ENCODE results near the gene MYO7A.

The MYO7A gene

DNA sequence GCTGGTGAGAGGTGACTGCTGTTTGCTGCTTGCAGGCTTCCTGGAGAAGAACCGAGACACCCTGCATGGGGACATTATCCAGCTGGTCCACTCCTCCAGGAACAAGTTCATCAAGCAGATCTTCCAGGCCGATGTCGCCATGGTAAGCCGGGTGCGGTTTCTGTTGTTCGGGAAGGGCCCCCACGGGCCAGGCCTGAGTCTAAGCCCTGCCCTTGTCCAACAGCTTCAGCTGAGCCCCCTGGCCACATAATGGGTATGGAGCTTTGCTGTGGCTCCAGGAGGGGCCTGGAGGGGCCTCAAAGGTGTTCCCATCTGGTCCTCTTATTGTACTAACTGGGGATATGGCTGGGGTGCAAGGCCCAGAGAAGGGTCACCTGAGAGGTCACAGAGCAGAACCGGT, 38.0 kb downstream of the MYO7A start:
- DNase-seq (ENCODE audit: low spot score): no peak

DNA sequence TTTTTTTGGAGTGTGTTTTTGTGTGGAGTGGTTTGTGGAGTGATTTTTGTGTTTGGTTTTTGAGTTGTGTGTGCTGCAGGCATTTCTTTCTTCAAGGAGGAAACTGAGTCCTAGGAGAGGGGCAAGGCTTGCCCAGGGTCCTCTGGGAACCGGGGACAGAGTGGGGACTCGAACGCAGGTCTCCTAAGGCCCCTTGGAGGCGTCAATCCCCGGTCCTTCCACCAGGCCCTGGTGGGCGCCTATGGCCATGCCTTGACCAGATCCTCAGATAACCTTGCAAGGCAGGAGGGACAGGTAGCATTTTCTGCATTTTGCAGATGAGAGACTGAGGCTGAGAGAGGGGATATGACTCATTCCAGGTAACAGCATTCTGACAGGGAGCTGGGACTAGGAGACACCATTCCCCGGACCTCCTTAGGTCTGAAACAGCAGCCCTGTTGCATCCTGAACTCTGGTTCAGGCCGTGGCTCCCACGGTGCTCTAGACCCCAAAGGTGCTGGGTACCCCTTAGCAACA, 39.1 kb downstream of the MYO7A start:
- no peak for DNase-seq (ENCODE audit: low spot score)

DNA sequence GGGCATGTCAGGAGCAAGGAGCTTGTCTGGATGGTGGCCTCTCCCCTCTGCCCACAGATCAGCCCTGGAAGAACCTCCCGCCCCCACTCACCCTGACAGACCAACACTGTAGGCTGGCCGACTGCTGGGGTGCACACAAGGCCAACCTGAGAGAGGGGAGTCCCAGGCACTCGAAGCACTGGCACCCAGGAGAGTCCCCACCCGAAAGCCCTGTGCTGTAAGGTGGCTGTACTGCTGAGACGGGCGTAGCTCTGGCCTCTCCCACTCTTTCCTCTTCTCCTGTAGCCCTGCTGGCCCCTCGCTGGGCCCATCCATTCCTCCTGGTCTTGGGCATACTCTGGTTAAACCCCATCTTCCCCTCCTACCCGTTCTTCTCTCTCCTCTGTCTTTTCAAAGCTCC, 39.7 kb downstream of the MYO7A start:
- no peak for DNase-seq (ENCODE audit: low spot score)

DNA sequence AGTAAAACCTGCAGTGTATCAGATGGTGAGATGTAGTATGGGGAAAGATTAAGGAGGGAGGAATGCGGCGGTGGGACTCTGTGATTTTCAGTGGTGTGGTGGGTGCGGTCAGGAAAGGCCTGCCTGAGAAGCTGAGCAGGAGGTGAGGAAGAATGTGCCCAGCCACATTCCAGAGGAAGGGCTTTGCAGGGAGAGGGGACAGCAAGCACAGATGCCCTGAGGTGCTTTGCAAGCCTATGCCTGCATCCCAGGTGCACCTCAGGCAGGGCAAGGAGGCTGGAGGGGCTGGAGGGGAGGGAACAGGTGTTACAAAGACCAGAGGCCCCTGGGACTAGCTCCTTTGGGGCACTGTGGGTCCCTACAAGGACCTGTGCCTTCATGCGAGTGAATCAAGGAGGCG, 42.1 kb downstream of the MYO7A start:
- no peak for DNase-seq (ENCODE audit: low spot score)

DNA sequence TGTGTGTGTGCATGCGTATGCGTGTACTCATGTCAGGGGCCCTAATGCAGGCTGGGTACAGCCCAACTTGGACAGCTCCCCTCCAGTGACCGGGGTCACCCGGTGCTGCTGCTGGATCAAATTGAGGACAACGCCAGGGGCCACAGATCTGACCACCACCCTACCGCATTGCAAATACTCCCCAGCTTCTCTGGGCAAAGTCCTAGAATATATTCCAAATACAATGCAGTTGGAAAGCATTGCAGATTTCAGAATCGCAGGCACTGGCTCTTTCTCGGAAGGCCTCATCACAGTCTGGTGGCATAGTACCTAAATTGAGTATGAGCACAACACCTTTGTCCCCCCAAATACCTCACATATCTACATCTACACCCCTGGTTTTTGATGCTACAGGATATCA, 43.2 kb downstream of the MYO7A start:
- DNase-seq (ENCODE audit: low spot score): no peak

DNA sequence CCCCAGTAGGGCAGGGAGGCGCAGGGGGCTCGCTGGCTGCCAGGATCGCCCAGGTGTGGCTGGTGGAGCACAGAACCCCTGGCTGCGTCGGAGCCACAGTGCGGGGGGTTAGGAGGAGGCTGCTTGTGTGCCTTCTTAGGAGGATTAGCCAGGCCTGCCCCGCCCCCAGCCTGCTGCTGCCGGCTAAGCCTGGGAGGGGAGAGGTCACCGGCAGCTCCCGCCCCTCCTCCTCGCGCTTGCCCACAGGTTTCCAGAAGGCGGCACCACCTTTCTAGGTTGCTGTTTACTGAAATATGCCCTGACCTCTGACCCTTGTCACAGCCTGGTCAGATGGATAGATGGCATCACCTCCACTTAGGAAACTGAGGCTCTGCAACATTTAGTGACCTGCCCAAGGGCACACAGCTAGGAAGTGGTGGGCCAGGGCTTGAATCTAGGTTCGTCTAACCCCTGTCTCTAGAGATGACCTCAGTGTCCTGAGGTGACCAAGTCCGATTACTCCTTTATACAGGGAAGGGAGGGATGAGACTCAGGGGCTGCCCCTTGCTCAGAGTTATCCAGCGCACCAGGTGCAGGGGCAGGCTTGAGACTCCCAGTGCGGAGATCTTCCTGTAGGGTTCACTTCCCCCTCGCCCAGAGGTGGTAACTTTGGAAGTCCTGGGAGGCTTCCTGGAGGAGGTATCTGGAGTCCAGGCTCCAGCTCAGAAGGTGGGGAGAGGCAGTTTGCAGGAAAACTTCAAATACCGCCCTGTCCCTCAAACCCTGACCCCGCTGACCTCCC, 44.0 kb downstream of the MYO7A start:
- DNase-seq (ENCODE audit: low spot score): no peak

DNA sequence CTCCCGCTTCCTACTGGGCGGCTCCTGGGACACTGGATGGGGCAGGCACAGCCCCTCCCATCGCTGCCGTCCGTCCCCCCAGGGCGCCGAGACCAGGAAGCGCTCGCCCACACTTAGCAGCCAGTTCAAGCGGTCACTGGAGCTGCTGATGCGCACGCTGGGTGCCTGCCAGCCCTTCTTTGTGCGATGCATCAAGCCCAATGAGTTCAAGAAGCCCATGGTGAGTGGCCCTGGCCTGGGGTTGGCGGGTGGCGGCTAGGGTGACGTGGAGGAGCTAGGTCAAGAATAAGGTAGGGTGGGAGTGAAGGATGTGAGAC, 44.6 kb downstream of the MYO7A start:
- no peak for DNase-seq (ENCODE audit: low spot score)

DNA sequence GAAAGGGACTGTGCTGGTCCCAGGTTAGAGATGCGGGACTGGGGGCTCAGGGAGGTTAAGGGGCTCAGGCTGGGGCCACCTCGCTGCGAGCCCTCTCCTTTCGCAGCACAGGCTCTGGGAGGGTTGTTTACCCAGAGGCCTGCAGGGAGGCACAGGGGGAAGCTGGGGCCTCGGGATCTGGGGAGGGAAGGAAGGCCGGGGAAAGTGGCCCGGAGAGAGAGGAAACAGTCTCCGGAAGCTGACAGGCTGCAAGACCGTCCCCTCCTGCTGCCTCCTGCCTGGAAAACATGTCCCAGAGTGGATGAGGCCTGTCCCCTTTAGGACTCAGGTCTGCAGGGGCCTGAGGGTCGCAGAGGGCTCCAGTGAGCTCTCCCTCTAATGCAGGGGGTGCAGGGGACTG, 45.4 kb downstream of the MYO7A start:
- DNase-seq (ENCODE audit: low spot score): no peak

DNA sequence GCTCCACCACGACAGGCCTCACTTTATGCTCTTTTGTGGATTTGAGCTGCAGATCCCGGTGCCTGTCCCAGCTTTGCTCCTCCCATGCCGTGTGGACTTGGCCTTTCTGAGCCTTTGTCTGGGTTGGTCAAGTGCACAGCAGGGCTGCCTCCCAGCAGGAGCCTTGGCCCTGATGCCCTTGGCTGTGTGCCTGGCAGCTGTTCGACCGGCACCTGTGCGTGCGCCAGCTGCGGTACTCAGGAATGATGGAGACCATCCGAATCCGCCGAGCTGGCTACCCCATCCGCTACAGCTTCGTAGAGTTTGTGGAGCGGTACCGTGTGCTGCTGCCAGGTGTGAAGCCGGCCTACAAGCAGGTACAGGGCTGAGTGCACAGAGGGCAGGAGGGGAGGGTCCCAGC, 46.5 kb downstream of the MYO7A start:
- DNase-seq (ENCODE audit: low spot score): no peak

DNA sequence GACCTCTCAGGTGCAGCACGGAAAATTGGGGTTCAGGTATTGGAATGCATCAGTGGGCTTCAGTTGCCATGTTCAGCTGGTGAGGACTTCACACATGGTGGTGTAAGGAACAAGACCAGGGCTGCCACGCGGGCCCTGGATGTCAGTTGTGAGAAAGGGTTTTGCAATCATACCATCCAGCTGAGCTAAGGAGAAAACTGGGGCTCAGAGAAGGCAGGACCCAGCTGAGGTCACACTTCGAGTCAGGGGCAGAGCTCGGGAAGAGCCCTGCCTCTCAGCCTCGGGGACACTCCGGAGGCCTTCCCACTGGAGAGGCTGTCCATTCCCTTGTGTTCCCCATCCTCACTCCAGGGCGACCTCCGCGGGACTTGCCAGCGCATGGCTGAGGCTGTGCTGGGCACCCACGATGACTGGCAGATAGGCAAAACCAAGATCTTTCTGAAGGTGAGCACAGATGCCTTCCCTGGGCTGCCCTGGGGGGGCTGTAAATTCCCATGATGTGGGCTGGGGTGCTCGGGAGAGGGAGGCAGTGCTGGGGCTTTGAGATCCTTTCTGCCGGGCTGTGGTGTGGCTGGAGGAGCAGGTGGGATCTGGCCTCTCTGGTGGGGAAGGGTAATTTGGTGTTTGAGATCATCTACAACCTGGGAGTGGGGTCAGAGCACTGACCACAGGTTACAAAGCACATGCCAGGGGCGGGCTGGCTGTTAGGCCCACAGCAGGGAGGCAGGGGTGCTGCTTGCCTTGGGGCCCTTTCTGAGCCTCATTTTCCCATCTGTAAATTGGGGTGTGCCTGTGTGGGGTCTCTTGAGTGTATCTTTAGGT, 47.2 kb downstream of the MYO7A start:
- DNase-seq (ENCODE audit: low spot score): no peak

DNA sequence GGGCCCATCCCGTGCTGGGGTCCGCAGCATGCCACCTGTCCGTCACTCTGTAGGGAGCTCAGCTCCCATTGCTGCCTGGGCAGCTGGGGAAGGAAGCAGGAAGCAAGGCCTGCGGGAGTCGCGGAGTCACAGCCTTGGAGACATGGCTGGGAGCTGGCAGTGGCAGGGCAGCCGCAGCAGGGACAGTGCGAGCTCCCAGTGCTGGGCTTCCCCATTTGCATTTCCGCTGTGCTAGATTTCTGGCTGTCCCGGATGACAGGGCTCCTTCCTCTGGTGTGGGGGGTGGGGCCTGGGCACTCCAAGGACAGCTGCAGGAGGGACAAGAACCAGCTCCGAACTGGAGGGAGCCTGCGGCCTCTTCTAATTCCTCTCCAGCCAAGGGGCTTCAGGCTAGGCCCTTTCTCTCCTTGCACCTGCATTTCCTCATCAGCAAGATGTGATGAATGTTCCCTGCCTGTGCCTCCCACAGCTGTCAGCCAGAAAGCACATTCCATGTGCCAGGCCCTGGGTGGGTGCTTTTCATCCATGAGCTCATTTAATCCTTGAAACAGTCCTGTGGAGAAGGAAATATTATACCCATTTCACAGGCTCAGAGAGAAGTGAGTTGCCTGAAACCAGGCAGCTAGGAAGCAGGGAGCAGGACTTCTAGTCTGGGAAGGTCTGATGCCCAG, 48.0 kb downstream of the MYO7A start:
- DNase-seq (ENCODE audit: low spot score): no peak

DNA sequence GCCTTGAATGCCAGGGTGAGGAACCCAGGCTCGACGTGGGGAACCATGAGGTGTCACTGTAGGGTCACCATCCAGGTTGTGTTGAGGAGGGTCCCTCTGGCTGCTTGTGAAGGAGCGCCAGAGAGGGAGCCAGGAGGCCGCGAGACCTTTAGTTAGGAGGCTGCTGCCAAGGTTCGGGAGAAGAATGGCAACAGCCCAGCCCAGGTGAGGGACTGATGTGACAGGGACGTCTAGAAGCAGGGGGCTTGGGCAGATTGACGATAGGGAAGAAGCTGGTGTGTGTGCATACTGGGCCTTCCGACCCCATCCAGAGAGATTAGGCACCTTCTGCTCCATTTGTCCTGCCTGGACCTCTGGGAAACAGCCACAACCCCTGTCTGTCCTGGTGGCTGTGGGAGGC, 49.0 kb downstream of the MYO7A start:
- no peak for DNase-seq (ENCODE audit: low spot score)

DNA sequence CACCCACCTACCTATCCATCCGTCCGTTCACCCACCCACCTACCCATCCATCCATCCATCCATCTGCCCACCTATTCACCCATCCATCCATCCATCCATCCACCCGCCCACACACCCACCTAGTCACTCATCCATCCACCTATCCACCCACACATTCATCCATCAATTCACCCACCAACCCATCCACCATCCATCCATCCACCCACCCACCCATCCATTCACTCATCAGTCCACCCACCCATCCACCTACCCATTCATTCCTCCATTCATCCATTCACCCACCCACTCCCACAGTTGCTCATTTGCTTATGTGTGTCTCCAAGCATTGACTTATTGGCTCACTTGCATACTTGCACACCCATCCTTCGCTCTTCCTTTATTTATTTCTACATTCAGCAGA, 50.1 kb downstream of the MYO7A start:
- DNase-seq (ENCODE audit: low spot score): no peak

DNA sequence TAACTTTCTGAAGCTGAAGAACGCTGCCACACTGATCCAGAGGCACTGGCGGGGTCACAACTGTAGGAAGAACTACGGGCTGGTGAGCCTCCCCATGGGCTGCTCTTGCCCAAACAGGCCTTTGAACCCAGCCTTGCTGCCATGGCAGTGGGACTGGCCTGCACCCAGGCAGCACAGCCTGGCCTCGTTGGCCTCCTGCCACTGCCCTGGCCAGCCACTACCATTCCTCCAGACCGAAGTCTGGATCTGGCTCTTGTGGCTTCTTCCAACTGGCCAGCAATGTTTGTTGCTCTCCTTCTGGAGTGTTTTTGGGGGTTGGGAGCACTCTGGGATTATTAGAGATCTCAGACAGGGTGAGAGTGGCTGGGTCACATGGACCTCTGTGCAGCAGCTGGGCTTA, 51.0 kb downstream of the MYO7A start:
- DNase-seq (ENCODE audit: low spot score): no peak

DNA sequence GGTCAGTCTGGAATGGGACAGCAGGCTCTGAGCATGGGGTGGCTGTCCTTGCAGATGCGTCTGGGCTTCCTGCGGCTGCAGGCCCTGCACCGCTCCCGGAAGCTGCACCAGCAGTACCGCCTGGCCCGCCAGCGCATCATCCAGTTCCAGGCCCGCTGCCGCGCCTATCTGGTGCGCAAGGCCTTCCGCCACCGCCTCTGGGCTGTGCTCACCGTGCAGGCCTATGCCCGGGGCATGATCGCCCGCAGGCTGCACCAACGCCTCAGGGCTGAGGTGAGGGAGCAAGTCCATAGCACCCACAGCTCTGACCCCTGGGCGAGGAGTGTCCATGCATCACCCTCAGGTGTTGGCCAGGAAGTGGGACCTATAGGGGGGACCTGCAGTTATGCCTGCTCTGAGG, 51.6 kb downstream of the MYO7A start:
- DNase-seq (ENCODE audit: low spot score): no peak

DNA sequence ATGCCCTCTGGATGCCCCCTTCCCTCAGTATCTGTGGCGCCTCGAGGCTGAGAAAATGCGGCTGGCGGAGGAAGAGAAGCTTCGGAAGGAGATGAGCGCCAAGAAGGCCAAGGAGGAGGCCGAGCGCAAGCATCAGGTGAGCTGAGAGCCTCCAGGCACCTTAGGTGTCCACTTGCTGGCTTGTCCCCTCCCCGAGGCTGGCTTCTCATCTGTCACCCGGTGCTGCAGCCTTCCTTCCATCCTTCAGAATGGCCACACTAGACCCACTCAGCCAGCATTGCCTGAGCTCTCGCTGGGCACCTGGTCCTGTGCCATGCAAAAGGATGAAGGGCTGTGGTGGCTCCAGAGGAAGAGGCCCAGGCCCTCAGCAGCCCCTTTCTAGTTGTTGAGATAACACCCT, 52.3 kb downstream of the MYO7A start:
- DNase-seq (ENCODE audit: low spot score): no peak

DNA sequence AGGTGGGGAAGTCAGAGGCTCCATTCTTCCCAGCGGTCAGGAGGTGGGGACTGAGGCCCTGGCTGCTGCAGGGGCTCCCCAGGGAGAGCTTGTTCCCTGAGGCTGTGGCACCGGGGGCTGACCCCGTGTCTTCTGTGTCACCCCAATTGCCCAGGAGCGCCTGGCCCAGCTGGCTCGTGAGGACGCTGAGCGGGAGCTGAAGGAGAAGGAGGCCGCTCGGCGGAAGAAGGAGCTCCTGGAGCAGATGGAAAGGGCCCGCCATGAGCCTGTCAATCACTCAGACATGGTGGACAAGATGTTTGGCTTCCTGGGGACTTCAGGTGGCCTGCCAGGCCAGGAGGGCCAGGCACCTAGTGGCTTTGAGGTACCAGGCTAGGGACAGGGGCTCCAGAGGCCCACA, 53.2 kb downstream of the MYO7A start:
- no peak for DNase-seq (ENCODE audit: low spot score)

DNA sequence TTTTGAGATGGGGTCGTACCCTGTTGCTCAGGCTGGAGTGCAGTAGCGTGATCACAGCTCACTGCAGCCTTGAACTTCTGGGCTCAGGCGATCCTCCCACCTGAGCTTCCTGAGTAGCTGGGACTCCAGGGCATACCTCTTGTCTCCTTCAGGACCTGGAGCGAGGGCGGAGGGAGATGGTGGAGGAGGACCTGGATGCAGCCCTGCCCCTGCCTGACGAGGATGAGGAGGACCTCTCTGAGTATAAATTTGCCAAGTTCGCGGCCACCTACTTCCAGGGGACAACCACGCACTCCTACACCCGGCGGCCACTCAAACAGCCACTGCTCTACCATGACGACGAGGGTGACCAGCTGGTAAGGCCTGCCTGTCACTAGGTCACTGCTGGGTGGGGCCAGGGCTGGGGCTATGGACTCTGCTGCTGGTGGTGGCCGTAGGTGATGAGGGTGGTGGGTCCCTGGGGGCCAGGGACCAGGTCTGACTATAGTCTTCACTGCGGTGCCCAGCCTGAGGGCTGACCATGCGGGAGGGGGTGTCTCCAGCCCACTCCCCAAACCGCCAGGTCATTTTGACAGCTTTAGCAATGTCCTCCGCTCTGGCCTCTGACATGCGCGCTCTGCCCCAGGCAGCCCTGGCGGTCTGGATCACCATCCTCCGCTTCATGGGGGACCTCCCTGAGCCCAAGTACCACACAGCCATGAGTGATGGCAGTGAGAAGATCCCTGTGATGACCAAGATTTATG, 53.9 kb downstream of the MYO7A start:
- no peak for DNase-seq (ENCODE audit: low spot score)

DNA sequence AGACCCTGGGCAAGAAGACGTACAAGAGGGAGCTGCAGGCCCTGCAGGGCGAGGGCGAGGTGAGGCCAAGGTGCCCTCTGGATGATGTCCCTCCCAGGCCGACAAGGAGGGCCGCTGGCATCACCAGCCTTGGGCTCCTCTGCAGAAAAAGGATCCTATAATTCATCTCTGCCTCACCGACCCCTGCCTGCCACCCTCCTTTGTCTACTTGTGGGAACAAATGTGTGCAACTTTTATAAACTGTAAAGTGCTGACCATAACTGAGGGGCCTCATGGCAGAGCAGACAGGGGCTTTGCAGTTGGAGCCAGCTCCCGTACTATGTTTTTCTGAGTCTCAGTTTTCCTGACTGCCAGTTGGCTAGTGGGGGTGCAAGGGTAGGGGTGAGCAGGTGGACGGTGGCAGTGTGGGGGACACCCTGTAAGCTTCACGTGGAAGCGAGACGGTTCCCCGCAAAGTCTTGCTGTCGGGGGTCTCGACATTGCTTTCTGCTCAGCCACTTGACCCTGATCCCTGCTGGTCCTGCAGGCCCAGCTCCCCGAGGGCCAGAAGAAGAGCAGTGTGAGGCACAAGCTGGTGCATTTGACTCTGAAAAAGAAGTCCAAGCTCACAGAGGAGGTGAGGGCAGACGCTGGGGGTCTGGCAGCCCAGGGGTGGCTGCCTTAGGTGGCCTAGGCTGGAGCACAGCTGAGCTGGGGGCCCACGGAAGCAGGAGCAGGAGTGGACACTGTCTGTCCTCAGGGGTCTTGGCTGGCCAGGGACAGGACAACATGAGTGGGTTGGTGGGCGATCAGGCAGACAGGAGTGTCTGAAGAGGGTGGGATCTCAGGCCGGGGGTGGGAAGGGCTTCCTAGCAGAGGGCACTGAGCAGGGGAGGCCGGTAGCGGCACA, 54.7 kb downstream of the MYO7A start:
- DNase-seq (ENCODE audit: low spot score): no peak

DNA sequence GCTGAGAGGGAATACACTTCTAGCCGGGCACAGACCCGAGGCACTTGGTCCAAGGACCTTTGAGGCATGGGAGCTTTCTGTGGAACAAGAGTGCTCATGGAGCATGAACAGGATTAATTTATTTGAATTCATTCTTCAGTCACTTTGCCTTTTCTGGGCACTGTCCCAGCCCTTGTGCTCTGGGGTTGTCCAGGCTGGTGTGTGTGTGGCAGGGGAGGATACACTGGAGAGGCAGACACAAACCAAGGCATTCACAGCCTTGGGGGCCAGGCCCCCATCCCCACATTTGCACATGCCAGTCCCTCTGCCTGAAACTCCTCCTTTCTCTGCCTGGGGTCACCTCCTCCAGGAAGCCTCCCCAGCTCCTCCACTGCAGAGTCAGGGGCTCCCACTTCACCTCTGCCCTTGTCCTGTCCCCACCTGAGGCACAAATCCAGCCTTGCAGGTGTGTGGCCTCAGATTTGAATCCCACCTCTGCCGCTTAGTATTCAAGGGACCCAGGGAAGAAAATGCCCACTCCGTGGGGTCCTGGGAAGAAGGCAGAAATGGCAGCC, 55.5 kb downstream of the MYO7A start:
- no peak for DNase-seq (ENCODE audit: low spot score)

Measured in hematopoietic multipotent progenitor cell treated with erythropoietin and hydrocortisone succinate and interleukin-3 and kit ligand, for 15 days (in vitro differentiated cells).